Measurements from ENCODE around the gene WDR43.

The WDR43 gene

GRCh38 chr2:28901841-28902240 lies 7.4 kb downstream of the WDR43 start:
- Mint-ChIP-seq H3K4me3 (no peak overlapping the region), H3K9me3 (no peaks in the 10 kb centered on the region), H3K27me3 (no peaks in the 10 kb centered on the region), H3K27ac (no peak overlapping the region), H3K4me1 (ENCODE audit: low read depth) (peaks cover 73% of the 10 kb centered on the region), H3K36me3 (ENCODE audit: low read depth) (peaks cover 92% of the 10 kb centered on the region)

DNA sequence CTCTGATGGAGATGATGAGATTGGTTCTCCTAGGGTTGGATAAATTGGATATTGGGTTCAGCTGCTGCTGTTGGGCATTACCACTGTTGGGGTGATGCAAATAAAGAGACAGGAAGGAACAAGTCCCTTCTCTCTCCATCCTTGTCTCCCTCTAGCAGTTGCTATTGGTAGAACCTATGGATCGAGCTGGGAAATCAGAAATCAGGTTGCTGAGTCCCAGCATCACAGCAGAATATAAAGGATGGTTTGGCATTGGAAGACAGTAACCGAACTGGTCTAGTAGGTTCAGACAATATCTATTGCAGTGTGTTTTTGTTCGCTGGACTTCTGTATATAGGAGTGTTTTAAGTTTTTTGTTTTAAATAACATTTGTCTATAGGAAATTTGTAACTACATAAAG lies 8.1 kb downstream of the WDR43 start:
- peaks cover 91% of the 10 kb centered on the region for H3K36me3 Mint-ChIP-seq (ENCODE audit: low read depth)

DNA sequence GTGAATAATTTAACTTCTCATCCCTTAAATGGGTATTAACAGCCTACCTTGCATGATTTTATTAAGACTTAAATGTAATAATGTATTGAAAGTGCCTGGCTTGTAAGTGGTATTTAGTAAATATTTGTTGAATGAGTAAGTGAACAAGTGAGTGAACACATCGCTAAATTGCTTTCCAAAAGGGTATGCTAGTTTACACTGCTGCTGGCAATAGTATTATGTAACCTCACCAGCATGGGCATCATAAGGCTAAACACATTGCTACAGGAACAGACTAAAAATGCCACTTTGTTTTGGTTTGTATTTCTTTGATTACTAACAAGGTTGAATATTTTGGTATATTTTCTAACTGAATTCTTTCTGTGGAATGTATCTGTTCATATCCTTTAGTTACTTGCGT lies 9.8 kb downstream of the WDR43 start:
- Mint-ChIP-seq H3K27me3 (no peaks in the 10 kb centered on the region), H3K4me1 (ENCODE audit: low read depth) (peaks cover 48% of the 10 kb centered on the region), H3K27ac (peak overlapping the region; percentile 31), H3K9me3 (no peaks in the 10 kb centered on the region), H3K4me3 (no peak overlapping the region), H3K36me3 (ENCODE audit: low read depth) (peaks cover 90% of the 10 kb centered on the region)

More for the DNA sequence above, 8.1 kb downstream of the WDR43 start:
- Mint-ChIP-seq H3K4me1 (ENCODE audit: low read depth) (peaks cover 65% of the 10 kb centered on the region), H3K27ac (no peak overlapping the region), H3K4me3 (no peak overlapping the region), H3K27me3 (no peaks in the 10 kb centered on the region), H3K9me3 (no peaks in the 10 kb centered on the region)

GRCh38 chr2:28904802-28905457 lies 10.5 kb downstream of the WDR43 start:
- H3K36me3 Mint-ChIP-seq (ENCODE audit: low read depth) = peaks cover 90% of the 10 kb centered on the region

GRCh38 chr2:28905533-28905932 lies 11.1 kb downstream of the WDR43 start:
- peaks cover 36% of the 10 kb centered on the region for H3K4me1 Mint-ChIP-seq (ENCODE audit: low read depth)
- peak overlapping the region; percentile 4 for H3K27ac Mint-ChIP-seq

More at GRCh38 chr2:28904802-28905457, 10.5 kb downstream of the WDR43 start:
- H3K4me1 Mint-ChIP-seq (ENCODE audit: low read depth) = peaks cover 42% of the 10 kb centered on the region
- H3K27ac Mint-ChIP-seq = peak overlapping the region; percentile 4
- no peak overlapping the region for H3K4me3 Mint-ChIP-seq
- H3K9me3 Mint-ChIP-seq = no peaks in the 10 kb centered on the region
- H3K27me3 Mint-ChIP-seq = no peaks in the 10 kb centered on the region

DNA sequence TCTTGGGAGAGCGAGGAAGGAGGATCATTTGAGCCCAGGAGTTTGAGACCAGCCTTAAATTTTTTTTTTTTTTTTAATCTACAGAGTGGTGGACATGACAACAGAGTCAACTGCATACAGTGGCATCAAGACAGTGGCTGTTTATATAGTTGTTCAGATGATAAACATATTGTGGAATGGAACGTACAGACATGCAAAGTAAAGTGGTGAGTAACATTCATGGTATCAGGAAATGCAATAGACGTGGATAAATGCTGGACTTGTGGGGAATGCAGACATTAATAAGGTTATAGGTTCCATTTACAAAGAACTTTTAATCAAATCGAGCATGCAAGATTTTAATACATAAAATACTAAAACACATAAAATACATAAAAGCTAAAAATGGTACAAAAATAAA lies 11.9 kb downstream of the WDR43 start:
- Mint-ChIP-seq H3K4me1 (ENCODE audit: low read depth) (peaks cover 27% of the 10 kb centered on the region), H3K27ac (no peak overlapping the region), H3K27me3 (no peaks in the 10 kb centered on the region), H3K9me3 (no peaks in the 10 kb centered on the region), H3K4me3 (no peak overlapping the region), H3K36me3 (ENCODE audit: low read depth) (peaks cover 84% of the 10 kb centered on the region)

More at GRCh38 chr2:28905533-28905932, 11.1 kb downstream of the WDR43 start:
- Mint-ChIP-seq H3K9me3 (no peaks in the 10 kb centered on the region), H3K4me3 (no peak overlapping the region), H3K36me3 (ENCODE audit: low read depth) (peaks cover 92% of the 10 kb centered on the region), H3K27me3 (no peaks in the 10 kb centered on the region)

DNA sequence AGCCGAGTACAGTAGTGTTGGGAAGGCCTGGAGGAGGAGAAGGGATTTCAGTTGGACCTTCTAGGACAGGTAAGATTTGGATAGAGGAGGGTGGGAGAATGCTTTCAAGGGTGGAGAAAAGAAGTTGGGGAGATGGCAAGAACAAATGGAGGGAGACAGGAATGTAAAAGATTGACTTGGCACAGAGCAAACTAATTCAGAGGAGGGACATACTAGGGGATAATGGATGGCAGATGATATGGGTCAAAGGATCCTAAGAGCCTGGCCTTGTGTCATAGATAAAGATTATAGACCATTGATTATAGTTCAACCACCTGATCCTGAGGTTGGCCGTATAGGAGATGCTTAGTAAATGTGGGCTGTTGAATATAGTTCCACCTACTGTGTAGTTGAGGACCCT lies 12.4 kb downstream of the WDR43 start:
- H3K27ac Mint-ChIP-seq = peak overlapping the region; percentile 4
- H3K4me3 Mint-ChIP-seq = no peak overlapping the region
- H3K36me3 Mint-ChIP-seq (ENCODE audit: low read depth) = peaks cover 83% of the 10 kb centered on the region
- no peaks in the 10 kb centered on the region for H3K9me3 Mint-ChIP-seq
- no peaks in the 10 kb centered on the region for H3K27me3 Mint-ChIP-seq
- peaks cover 25% of the 10 kb centered on the region for H3K4me1 Mint-ChIP-seq (ENCODE audit: low read depth)

DNA sequence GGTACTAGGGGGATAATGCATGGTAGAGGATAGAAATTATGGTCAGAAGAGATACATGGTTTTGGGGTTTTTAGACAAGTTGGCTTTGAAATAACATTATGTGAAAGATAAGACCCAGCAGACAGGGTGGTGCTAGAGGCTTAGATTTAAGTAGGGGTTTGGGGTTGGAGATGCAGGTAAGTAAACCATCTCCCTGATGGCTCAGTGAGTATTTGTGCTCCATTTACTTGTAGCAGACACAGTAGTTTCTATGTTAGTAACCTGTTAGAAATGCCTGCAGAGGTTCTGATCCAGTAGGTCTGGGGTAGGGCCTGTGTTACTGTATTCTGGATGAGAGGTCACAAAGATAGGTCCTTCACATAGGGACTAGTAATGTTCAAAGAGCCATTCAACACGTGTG lies 13.7 kb downstream of the WDR43 start:
- H3K36me3 Mint-ChIP-seq (ENCODE audit: low read depth) = peaks cover 81% of the 10 kb centered on the region
- no peaks in the 10 kb centered on the region for H3K27me3 Mint-ChIP-seq
- peak overlapping the region; percentile 39 for H3K27ac Mint-ChIP-seq
- no peaks in the 10 kb centered on the region for H3K9me3 Mint-ChIP-seq
- no peak overlapping the region for H3K4me3 Mint-ChIP-seq
- H3K4me1 Mint-ChIP-seq (ENCODE audit: low read depth) = peaks cover 25% of the 10 kb centered on the region

DNA sequence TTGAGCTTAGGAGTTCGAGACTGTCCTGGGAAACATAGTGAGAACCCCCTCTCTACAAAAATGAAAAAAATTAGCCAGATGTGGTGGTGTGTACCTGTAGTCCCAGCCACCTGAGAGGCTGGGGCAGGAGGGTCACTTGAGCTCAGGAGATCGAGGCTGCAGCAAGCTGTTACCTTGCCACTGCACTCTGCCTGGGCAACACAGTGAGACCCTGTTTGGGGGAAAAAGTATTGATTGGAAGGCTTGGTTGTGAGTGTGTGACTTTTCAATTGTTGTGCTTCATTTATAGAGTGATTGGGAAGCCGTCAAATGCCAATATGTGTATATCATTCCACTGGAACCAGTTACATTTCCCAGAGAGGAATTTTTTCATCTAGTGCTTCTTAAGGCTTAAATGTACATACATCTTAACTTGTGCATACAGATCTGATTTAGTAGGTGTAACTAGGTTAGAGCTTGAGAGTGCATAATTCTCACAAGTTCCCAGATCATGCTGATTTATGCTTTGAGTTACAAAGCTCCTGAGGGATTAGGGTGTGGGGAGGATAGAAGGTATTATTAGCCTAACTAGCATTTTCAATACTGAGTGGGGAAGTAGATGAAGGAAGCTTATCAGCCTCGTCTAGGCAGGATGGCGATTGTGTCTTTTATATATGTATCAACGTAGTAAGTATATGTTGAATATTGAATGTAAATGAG lies 15.3 kb downstream of the WDR43 start:
- H3K9me3 Mint-ChIP-seq = no peaks in the 10 kb centered on the region
- H3K27me3 Mint-ChIP-seq = no peaks in the 10 kb centered on the region
- H3K36me3 Mint-ChIP-seq (ENCODE audit: low read depth) = peaks cover 82% of the 10 kb centered on the region

GRCh38 chr2:28915939-28916338 lies 21.5 kb downstream of the WDR43 start:
- Mint-ChIP-seq H3K4me3 (no peak overlapping the region), H3K36me3 (ENCODE audit: low read depth) (peaks cover 70% of the 10 kb centered on the region), H3K27ac (peak overlapping the region; percentile 7)

More for the DNA sequence above, 15.3 kb downstream of the WDR43 start:
- Mint-ChIP-seq H3K4me1 (ENCODE audit: low read depth) (peaks cover 11% of the 10 kb centered on the region), H3K27ac (peak overlapping the region; percentile 13), H3K4me3 (no peak overlapping the region)

GRCh38 chr2:28926847-28927246 lies 32.4 kb downstream of the WDR43 start:
- H3K27me3 Mint-ChIP-seq = no peaks in the 10 kb centered on the region
- H3K27ac Mint-ChIP-seq = peak overlapping the region; percentile 7
- no peaks in the 10 kb centered on the region for H3K9me3 Mint-ChIP-seq
- peaks cover 97% of the 10 kb centered on the region for H3K36me3 Mint-ChIP-seq (ENCODE audit: low read depth)
- no peak overlapping the region for H3K4me3 Mint-ChIP-seq
- no peaks in the 10 kb centered on the region for H3K4me1 Mint-ChIP-seq (ENCODE audit: low read depth)

More at GRCh38 chr2:28915939-28916338, 21.5 kb downstream of the WDR43 start:
- H3K27me3 Mint-ChIP-seq = no peaks in the 10 kb centered on the region
- H3K4me1 Mint-ChIP-seq (ENCODE audit: low read depth) = peaks cover 5% of the 10 kb centered on the region
- no peaks in the 10 kb centered on the region for H3K9me3 Mint-ChIP-seq

GRCh38 chr2:28927469-28927868 lies 33.0 kb downstream of the WDR43 start:
- no peak overlapping the region for H3K4me3 Mint-ChIP-seq
- H3K36me3 Mint-ChIP-seq (ENCODE audit: low read depth) = peaks cover 97% of the 10 kb centered on the region
- no peaks in the 10 kb centered on the region for H3K9me3 Mint-ChIP-seq
- no peak overlapping the region for H3K27ac Mint-ChIP-seq
- H3K27me3 Mint-ChIP-seq = no peaks in the 10 kb centered on the region
- H3K4me1 Mint-ChIP-seq (ENCODE audit: low read depth) = no peaks in the 10 kb centered on the region

- peaks cover 95% of the 10 kb centered on the region for H3K36me3 Mint-ChIP-seq (ENCODE audit: low read depth)
- H3K27me3 Mint-ChIP-seq = no peaks in the 10 kb centered on the region
- no peak overlapping the region for H3K27ac Mint-ChIP-seq
- H3K9me3 Mint-ChIP-seq = no peaks in the 10 kb centered on the region
- H3K4me3 Mint-ChIP-seq = no peak overlapping the region
- H3K4me1 Mint-ChIP-seq (ENCODE audit: low read depth) = no peaks in the 10 kb centered on the region
Observed at GRCh38 chr2:28927878-28928277, 33.4 kb downstream of the WDR43 start.

DNA sequence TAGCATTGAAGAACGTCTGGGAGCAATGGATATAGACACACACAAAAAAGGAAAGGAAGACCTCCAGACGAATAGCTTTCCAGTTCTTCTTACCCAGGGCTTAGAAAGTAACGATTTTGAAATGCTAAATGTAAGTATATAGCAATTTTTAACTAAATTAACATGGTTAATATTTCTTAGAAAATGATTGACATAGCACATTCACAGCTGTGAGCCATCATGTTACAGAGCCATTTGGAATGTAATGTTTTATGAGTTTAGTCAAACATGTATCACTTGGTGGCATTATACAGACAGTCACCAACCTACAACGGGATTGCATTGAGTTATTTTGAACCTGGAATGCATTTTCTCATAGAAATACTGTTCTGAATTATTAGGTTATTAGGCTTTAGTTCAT lies 35.1 kb downstream of the WDR43 start:
- Mint-ChIP-seq H3K27me3 (no peaks in the 10 kb centered on the region), H3K36me3 (ENCODE audit: low read depth) (peaks cover 89% of the 10 kb centered on the region), H3K4me3 (no peak overlapping the region), H3K9me3 (no peaks in the 10 kb centered on the region), H3K4me1 (ENCODE audit: low read depth) (no peaks in the 10 kb centered on the region), H3K27ac (no peak overlapping the region)

DNA sequence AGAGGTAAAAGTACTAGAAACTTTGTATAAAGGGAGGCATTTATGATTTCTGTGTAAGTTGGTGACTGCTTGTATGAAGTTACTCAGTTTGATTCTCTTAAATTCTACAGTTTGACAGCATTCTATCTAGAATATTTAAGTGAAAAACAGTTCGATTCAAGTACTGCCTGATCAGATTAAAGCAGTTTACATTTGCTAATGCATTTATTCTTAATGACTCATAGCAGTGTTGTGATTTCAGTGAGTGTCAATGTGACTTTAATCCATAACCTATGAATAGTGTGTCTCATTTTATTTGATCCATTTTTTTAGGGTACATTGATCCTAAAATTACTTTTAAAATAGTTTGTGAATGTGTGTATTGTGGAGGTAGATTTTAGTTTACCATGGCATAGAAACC lies 35.7 kb downstream of the WDR43 start:
- Mint-ChIP-seq H3K36me3 (ENCODE audit: low read depth) (peaks cover 84% of the 10 kb centered on the region), H3K9me3 (no peaks in the 10 kb centered on the region), H3K27me3 (no peaks in the 10 kb centered on the region), H3K4me1 (ENCODE audit: low read depth) (no peaks in the 10 kb centered on the region), H3K27ac (no peak overlapping the region), H3K4me3 (no peak overlapping the region)

All from stimulated activated naive CD8-positive, alpha-beta T cell treated with anti-CD3 and anti-CD28 coated beads, Interleukin-15, Interleukin-2, amounts not matched to agents 100 ng/mL and 50 ng/mL, for 24 hours (primary cell).